WTC11 (cell line): Measurements from ENCODE around the gene GNAL. TPM values are rescaled to one million over a fixed set of nuclear protein-coding genes. Genes with fewer than 3 reads are reported as not detected.

ENCODE experiments used
- ATAC-seq: fragments of 200-7000 bp; cut with Tn5 transposase; 2 replicates; pipeline ENCODE4 v1.10.0; 2021; ENCODE audit warnings: mild to moderate bottlenecking, moderate library complexity
- CTCF ChIA-PET: fragments of 300-600 bp; sonication (Branson Sonifier 250); formaldehyde crosslinking; loops from one replicate; lab custom pipeline; 2021; ENCODE audit warnings: antibody characterized with exemption; lab: Charles Lee
- POLR2A ChIA-PET: fragments of 350-600 bp; sonication (Branson Sonifier 250); formaldehyde crosslinking; loops from one replicate; lab custom pipeline; 2021; ENCODE audit warnings: antibody characterized with exemption; lab: Charles Lee
- DNase-seq: peaks from one replicate; pipeline ENCODE4 v3.0.0; 2021; ENCODE audit warnings: low spot score
- H3K27ac Mint-ChIP-seq: 2 replicates; pipeline ENCODE4 v1.8.0; 2021; ENCODE audit warnings: mixed read lengths
- H3K27me3 Mint-ChIP-seq: 2 replicates; pipeline ENCODE4 v1.8.0; 2021; ENCODE audit warnings: low read depth, mild to moderate bottlenecking, moderate library complexity, mixed read lengths
- H3K36me3 Mint-ChIP-seq: 2 replicates; pipeline ENCODE4 v1.8.0; 2021; ENCODE audit warnings: mixed read lengths
- H3K4me1 Mint-ChIP-seq: 2 replicates; pipeline ENCODE4 v1.8.0; 2022; ENCODE audit warnings: mixed read lengths
- H3K4me3 Mint-ChIP-seq: 2 replicates; pipeline ENCODE4 v1.8.0; 2021; ENCODE audit warnings: mild to moderate bottlenecking, moderate library complexity, mixed read lengths
- H3K9me3 Mint-ChIP-seq: 2 replicates; pipeline ENCODE4 v1.8.0; 2021; ENCODE audit warnings: mixed read lengths
- CBFB ChIP-seq: sonication (generic); formaldehyde crosslinking; IDR thresholded peaks from 2 replicates; pipeline ENCODE4 v1.8.1; 2022; ENCODE audit warnings: mild to moderate bottlenecking, low read depth, missing genetic modification reagents
- ETV6 ChIP-seq: sonication (generic); formaldehyde crosslinking; IDR thresholded peaks from 2 replicates; pipeline ENCODE4 v1.8.1; 2022; ENCODE audit warnings: mild to moderate bottlenecking, missing genetic modification reagents
- FOXP1 ChIP-seq: sonication (generic); formaldehyde crosslinking; IDR thresholded peaks from 2 replicates; pipeline ENCODE4 v1.8.0; 2022; ENCODE audit warnings: missing genetic modification reagents, mild to moderate bottlenecking, moderate library complexity, borderline replicate concordance
- IRF2 ChIP-seq: sonication (generic); formaldehyde crosslinking; IDR thresholded peaks from 2 replicates; pipeline ENCODE4 v1.8.0; 2022; ENCODE audit warnings: low read depth, missing genetic modification reagents, borderline replicate concordance
- NR1H2 ChIP-seq: sonication (generic); formaldehyde crosslinking; IDR thresholded peaks from 2 replicates; pipeline ENCODE4 v1.9.0; 2021; ENCODE audit warnings: mild to moderate bottlenecking, moderate library complexity, missing genetic modification reagents
- NR2C2 ChIP-seq: sonication (generic); formaldehyde crosslinking; IDR thresholded peaks from 2 replicates; pipeline ENCODE4 v1.8.0; 2022; ENCODE audit warnings: mild to moderate bottlenecking, missing genetic modification reagents
- ZBTB21 ChIP-seq: sonication (generic); formaldehyde crosslinking; IDR thresholded peaks from 2 replicates; pipeline ENCODE4 v1.8.1; 2023; ENCODE audit warnings: mild to moderate bottlenecking, missing genetic modification reagents, borderline replicate concordance
- ZNF219 ChIP-seq: sonication (generic); formaldehyde crosslinking; IDR thresholded peaks from 2 replicates; pipeline ENCODE4 v1.8.0; 2023; ENCODE audit warnings: missing genetic modification reagents, mild to moderate bottlenecking, borderline replicate concordance
- ZNF232 ChIP-seq: sonication (generic); formaldehyde crosslinking; IDR thresholded peaks from 2 replicates; pipeline ENCODE4 v1.8.0; 2022; ENCODE audit warnings: mild to moderate bottlenecking, missing genetic modification reagents
- total RNA-seq: library from RNA; stranded (reverse); gene quantifications from 3 replicates; pipeline ENCODE4 v1.2.3, GENCODE V29; 2021
- TF ChIP-seq, protein P1 (sequence below): fragments of 200-600 bp; IDR thresholded peaks from 2 replicates; pipeline ENCODE4 v1.8.0; 2022; ENCODE audit warnings: antibody characterized with exemption
- TF ChIP-seq, protein P2 (sequence below): fragments of 250-450 bp; sonication (Bioruptor Pico); IDR thresholded peaks from 2 replicates; pipeline ENCODE4 v1.8.0; 2021; ENCODE audit warnings: mild to moderate bottlenecking
- TF ChIP-seq, protein P3 (sequence below): sonication (generic); formaldehyde crosslinking; IDR thresholded peaks from 2 replicates; pipeline ENCODE4 v1.8.0; 2023; ENCODE audit warnings: missing genetic modification reagents
- TF ChIP-seq, protein P4 (sequence below): sonication (generic); formaldehyde crosslinking; IDR thresholded peaks from 2 replicates; pipeline ENCODE4 v1.8.1; 2022; ENCODE audit warnings: mild to moderate bottlenecking, moderate library complexity, missing genetic modification reagents
- TF ChIP-seq, protein P5 (sequence below): sonication (generic); formaldehyde crosslinking; IDR thresholded peaks from 2 replicates; pipeline ENCODE4 v1.8.1; 2022; ENCODE audit warnings: missing genetic modification reagents, borderline replicate concordance
- TF ChIP-seq, protein P6 (sequence below): sonication (generic); formaldehyde crosslinking; IDR thresholded peaks from 2 replicates; pipeline ENCODE4 v1.8.0; 2022; ENCODE audit warnings: missing genetic modification reagents
- TF ChIP-seq, protein P7 (sequence below): sonication (generic); formaldehyde crosslinking; IDR thresholded peaks from 2 replicates; pipeline ENCODE4 v1.8.0; 2022; ENCODE audit warnings: mild to moderate bottlenecking, missing genetic modification reagents
- TF ChIP-seq, protein P8 (sequence below): sonication (generic); formaldehyde crosslinking; IDR thresholded peaks from 2 replicates; pipeline ENCODE4 v1.8.1; 2022; ENCODE audit warnings: low read depth, missing genetic modification reagents, borderline replicate concordance

GNAL gene
- total RNA-seq, 1 experiment from 2014 or later, result 22.3 TPM

DNA sequence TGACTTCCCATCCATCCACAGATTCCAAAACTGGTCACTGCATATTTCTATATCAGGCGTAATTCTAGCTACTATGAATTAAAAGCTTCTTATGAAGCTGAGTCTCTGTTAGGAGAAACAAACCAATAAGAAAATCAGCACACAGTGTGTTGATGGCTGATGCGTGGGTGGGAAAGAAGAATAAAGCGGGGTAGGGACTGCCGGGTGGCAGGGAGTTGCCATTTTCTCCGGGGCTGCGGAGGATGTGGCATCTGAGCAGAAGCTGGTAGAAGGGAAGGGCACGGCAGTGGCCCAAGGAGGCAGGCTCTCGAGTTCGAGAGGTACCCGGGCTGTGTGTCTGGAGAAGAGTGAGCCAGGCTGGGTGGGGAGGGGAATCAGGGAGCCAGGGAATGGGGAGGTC is 113.5 kb downstream of the GNAL start:
- Mint-ChIP-seq H3K4me1 (peaks cover 38% of the 10 kb centered on the region), H3K9me3 (no peaks in the 10 kb centered on the region), H3K4me3 (no peak overlapping the region), H3K27ac (no peak overlapping the region)
- DNase-seq, result no peak
- CTCF ChIA-PET, result interaction anchor here (0.6 kb wide), 1 partner anchor 37 kb away, joined by 3 read pairs; no protein-coding TSS in a partner anchor
- TF ChIP-seq, protein P1, sequence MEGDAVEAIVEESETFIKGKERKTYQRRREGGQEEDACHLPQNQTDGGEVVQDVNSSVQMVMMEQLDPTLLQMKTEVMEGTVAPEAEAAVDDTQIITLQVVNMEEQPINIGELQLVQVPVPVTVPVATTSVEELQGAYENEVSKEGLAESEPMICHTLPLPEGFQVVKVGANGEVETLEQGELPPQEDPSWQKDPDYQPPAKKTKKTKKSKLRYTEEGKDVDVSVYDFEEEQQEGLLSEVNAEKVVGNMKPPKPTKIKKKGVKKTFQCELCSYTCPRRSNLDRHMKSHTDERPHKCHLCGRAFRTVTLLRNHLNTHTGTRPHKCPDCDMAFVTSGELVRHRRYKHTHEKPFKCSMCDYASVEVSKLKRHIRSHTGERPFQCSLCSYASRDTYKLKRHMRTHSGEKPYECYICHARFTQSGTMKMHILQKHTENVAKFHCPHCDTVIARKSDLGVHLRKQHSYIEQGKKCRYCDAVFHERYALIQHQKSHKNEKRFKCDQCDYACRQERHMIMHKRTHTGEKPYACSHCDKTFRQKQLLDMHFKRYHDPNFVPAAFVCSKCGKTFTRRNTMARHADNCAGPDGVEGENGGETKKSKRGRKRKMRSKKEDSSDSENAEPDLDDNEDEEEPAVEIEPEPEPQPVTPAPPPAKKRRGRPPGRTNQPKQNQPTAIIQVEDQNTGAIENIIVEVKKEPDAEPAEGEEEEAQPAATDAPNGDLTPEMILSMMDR, result no peak
- TF ChIP-seq NR2C2 (no peak), ETV6 (CRISPR knock-in tag) (no peak), CBFB (no peak), ZNF232 (CRISPR knock-in tag) (no peak)
- TF ChIP-seq, protein P2, sequence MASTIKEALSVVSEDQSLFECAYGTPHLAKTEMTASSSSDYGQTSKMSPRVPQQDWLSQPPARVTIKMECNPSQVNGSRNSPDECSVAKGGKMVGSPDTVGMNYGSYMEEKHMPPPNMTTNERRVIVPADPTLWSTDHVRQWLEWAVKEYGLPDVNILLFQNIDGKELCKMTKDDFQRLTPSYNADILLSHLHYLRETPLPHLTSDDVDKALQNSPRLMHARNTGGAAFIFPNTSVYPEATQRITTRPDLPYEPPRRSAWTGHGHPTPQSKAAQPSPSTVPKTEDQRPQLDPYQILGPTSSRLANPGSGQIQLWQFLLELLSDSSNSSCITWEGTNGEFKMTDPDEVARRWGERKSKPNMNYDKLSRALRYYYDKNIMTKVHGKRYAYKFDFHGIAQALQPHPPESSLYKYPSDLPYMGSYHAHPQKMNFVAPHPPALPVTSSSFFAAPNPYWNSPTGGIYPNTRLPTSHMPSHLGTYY, result no peak
- TF ChIP-seq, protein P3, sequence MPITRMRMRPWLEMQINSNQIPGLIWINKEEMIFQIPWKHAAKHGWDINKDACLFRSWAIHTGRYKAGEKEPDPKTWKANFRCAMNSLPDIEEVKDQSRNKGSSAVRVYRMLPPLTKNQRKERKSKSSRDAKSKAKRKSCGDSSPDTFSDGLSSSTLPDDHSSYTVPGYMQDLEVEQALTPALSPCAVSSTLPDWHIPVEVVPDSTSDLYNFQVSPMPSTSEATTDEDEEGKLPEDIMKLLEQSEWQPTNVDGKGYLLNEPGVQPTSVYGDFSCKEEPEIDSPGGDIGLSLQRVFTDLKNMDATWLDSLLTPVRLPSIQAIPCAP, result no peak
- TF ChIP-seq, protein P4, sequence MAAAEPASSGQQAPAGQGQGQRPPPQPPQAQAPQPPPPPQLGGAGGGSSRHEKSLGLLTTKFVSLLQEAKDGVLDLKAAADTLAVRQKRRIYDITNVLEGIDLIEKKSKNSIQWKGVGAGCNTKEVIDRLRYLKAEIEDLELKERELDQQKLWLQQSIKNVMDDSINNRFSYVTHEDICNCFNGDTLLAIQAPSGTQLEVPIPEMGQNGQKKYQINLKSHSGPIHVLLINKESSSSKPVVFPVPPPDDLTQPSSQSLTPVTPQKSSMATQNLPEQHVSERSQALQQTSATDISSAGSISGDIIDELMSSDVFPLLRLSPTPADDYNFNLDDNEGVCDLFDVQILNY (CRISPR knock-in tag), result no peak
- TF ChIP-seq, all 79 proteins: peak for 0
- H3K27me3 Mint-ChIP-seq, result no peaks in the 10 kb centered on the region
- ATAC-seq, result no peak
- POLR2A ChIA-PET, result interaction anchor here (0.6 kb wide), 1 partner anchor 138 kb away, joined by 3 read pairs; no protein-coding TSS in a partner anchor
- no peaks in the 10 kb centered on the region for H3K36me3 Mint-ChIP-seq

DNA sequence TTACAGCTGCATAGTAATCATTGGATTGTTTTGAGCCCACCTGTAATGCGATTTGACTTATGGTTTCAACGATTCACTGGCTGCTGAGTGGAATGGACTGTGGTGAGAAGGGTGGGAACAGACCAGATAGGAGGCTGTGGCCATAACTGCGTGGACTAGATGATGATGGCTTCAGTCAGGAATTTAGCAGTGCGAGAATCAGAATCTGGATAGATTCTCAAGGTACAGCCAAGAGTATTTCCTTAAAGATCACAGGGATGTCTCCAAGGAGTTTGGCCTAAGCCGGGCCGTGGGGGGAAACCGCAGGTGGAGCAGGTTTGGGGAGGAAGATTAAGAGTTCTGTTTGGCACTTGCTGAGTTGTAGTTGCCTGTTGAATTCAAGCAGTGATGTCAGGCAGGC is 118.2 kb downstream of the GNAL start:
- TF ChIP-seq, protein P5, sequence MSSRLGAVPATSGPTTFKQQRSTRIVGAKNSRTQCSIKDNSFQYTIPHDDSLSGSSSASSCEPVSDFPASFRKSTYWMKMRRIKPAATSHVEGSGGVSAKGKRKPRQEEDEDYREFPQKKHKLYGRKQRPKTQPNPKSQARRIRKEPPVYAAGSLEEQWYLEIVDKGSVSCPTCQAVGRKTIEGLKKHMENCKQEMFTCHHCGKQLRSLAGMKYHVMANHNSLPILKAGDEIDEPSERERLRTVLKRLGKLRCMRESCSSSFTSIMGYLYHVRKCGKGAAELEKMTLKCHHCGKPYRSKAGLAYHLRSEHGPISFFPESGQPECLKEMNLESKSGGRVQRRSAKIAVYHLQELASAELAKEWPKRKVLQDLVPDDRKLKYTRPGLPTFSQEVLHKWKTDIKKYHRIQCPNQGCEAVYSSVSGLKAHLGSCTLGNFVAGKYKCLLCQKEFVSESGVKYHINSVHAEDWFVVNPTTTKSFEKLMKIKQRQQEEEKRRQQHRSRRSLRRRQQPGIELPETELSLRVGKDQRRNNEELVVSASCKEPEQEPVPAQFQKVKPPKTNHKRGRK, result no peak
- TF ChIP-seq NR2C2 (no peak), FOXP1 (CRISPR knock-in tag) (no peak), NR1H2 (no peak), IRF2 (CRISPR knock-in tag) (no peak), ZNF219 (CRISPR knock-in tag) (no peak), ZBTB21 (CRISPR knock-in tag) (no peak)
- TF ChIP-seq, protein P6, sequence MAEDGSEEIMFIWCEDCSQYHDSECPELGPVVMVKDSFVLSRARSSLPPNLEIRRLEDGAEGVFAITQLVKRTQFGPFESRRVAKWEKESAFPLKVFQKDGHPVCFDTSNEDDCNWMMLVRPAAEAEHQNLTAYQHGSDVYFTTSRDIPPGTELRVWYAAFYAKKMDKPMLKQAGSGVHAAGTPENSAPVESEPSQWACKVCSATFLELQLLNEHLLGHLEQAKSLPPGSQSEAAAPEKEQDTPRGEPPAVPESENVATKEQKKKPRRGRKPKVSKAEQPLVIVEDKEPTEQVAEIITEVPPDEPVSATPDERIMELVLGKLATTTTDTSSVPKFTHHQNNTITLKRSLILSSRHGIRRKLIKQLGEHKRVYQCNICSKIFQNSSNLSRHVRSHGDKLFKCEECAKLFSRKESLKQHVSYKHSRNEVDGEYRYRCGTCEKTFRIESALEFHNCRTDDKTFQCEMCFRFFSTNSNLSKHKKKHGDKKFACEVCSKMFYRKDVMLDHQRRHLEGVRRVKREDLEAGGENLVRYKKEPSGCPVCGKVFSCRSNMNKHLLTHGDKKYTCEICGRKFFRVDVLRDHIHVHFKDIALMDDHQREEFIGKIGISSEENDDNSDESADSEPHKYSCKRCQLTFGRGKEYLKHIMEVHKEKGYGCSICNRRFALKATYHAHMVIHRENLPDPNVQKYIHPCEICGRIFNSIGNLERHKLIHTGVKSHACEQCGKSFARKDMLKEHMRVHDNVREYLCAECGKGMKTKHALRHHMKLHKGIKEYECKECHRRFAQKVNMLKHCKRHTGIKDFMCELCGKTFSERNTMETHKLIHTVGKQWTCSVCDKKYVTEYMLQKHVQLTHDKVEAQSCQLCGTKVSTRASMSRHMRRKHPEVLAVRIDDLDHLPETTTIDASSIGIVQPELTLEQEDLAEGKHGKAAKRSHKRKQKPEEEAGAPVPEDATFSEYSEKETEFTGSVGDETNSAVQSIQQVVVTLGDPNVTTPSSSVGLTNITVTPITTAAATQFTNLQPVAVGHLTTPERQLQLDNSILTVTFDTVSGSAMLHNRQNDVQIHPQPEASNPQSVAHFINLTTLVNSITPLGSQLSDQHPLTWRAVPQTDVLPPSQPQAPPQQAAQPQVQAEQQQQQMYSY (CRISPR knock-in tag), result no peak
- TF ChIP-seq, protein P7, sequence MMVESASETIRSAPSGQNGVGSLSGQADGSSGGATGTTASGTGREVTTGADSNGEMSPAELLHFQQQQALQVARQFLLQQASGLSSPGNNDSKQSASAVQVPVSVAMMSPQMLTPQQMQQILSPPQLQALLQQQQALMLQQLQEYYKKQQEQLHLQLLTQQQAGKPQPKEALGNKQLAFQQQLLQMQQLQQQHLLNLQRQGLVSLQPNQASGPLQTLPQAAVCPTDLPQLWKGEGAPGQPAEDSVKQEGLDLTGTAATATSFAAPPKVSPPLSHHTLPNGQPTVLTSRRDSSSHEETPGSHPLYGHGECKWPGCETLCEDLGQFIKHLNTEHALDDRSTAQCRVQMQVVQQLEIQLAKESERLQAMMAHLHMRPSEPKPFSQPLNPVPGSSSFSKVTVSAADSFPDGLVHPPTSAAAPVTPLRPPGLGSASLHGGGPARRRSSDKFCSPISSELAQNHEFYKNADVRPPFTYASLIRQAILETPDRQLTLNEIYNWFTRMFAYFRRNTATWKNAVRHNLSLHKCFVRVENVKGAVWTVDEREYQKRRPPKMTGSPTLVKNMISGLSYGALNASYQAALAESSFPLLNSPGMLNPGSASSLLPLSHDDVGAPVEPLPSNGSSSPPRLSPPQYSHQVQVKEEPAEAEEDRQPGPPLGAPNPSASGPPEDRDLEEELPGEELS, result no peak
- TF ChIP-seq, protein P8, sequence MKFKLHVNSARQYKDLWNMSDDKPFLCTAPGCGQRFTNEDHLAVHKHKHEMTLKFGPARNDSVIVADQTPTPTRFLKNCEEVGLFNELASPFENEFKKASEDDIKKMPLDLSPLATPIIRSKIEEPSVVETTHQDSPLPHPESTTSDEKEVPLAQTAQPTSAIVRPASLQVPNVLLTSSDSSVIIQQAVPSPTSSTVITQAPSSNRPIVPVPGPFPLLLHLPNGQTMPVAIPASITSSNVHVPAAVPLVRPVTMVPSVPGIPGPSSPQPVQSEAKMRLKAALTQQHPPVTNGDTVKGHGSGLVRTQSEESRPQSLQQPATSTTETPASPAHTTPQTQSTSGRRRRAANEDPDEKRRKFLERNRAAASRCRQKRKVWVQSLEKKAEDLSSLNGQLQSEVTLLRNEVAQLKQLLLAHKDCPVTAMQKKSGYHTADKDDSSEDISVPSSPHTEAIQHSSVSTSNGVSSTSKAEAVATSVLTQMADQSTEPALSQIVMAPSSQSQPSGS (CRISPR knock-in tag), result no peak
- Mint-ChIP-seq H3K4me3 (peak overlapping the region; percentile 6; the same call in 1 of the 2 replicates), H3K9me3 (no peaks in the 10 kb centered on the region), H3K27ac (peak overlapping the region; percentile 93), H3K36me3 (no peaks in the 10 kb centered on the region), H3K4me1 (peaks cover 63% of the 10 kb centered on the region), H3K27me3 (no peaks in the 10 kb centered on the region)
- DNase-seq (no peak), ATAC-seq (no peak)
- ChIA-PET POLR2A (interaction anchor here (0.6 to 0.9 kb wide), 2 partner anchors 12 to 118 kb away, joined by 3 to 9 read pairs; partner anchors contain the start of gene GNAL), CTCF (interaction anchor here (1.0 to 1.1 kb wide), 2 partner anchors 74 to 152 kb away, joined by 3 read pairs; no protein-coding TSS in a partner anchor)
